K562 (cell line): ENCODE results near the gene SLC26A11.

Source experiments
- BDP1 ChIP-seq: IDR thresholded peaks from 3 replicates; pipeline ENCODE4 v1.6.1; 2011; ENCODE audit not compliant: insufficient read length, insufficient read depth
- CBX2 ChIP-seq: fragments of 200-600 bp; sonication (generic); IDR thresholded peaks from one replicate; pipeline ENCODE4 v1.6.1; 2012; ENCODE audit warnings: mild to moderate bottlenecking, low read length, inconsistent platforms; ENCODE audit not compliant: insufficient read depth, poor library complexity, severe bottlenecking
- FOXM1 ChIP-seq, 2 experiments: fragments of 450-650 bp in 1 of 2; sonication (generic) in 1 of 2; formaldehyde crosslinking in 1 of 2; IDR thresholded peaks; 2 replicates each; pipeline versions ENCODE4 v1.6.1 to v1.9.0; 2017 to 2022; ENCODE audit warnings: low read depth in 2 of 2, mild to moderate bottlenecking in 2 of 2, missing genetic modification reagents in 1 of 2, moderate library complexity in 1 of 2
- PML ChIP-seq: IDR thresholded peaks from 2 replicates; pipeline ENCODE4 v1.6.1; 2012; ENCODE audit warnings: low read length, inconsistent platforms
- RB1 ChIP-seq: fragments of 450-650 bp; IDR thresholded peaks from 2 replicates; pipeline ENCODE4 v1.6.1; 2017; ENCODE audit warnings: low read depth, mild to moderate bottlenecking
- TRIM28 ChIP-seq: fragments of 450-650 bp; IDR thresholded peaks from 2 replicates; pipeline ENCODE4 v1.6.1; 2017
- ZEB2 ChIP-seq: fragments of 450-650 bp; IDR thresholded peaks from 2 replicates; pipeline ENCODE4 v1.6.1; 2016
- ZNF121 ChIP-seq: sonication (generic); formaldehyde crosslinking; conservative IDR thresholded peaks from 2 replicates; pipeline ENCODE4 v1.8.0; 2022; ENCODE audit warnings: missing genetic modification reagents
- ZNF780A ChIP-seq: fragments of 250-450 bp; sonication (Bioruptor Pico); IDR thresholded peaks from 2 replicates; pipeline ENCODE4 v1.5.0; 2021; ENCODE audit warnings: mild to moderate bottlenecking

- no peak for TF ChIP-seq ZEB2
- no peak for TF ChIP-seq ZNF780A
- no peak for TF ChIP-seq TRIM28
- TF ChIP-seq RB1: no peak
- no peak for TF ChIP-seq FOXM1 (IDR thresholded peaks at IDR 0.05; ENCODE audit: low read depth)
- TF ChIP-seq FOXM1 (CRISPR knock-in tag; IDR thresholded peaks at IDR 0.05; ENCODE audit: low read depth): no peak
- no peak for TF ChIP-seq ZNF121 (CRISPR knock-in tag)
- no peak for TF ChIP-seq PML
- no peak for TF ChIP-seq CBX2
- no peak for TF ChIP-seq BDP1
These were observed 65.2 kb downstream of the SLC26A11 start for GRCh38 chr17:80285237-80285920.
